ENCODE measurements around the gene IFT80.

IFT80 gene

GRCh38 chr3:160401291-160402095 is 2.5 kb upstream of the IFT80 start:
- DNase-seq (ENCODE audit: low read depth in 1 of 2, low spot score in 1 of 2), result no peak

DNA sequence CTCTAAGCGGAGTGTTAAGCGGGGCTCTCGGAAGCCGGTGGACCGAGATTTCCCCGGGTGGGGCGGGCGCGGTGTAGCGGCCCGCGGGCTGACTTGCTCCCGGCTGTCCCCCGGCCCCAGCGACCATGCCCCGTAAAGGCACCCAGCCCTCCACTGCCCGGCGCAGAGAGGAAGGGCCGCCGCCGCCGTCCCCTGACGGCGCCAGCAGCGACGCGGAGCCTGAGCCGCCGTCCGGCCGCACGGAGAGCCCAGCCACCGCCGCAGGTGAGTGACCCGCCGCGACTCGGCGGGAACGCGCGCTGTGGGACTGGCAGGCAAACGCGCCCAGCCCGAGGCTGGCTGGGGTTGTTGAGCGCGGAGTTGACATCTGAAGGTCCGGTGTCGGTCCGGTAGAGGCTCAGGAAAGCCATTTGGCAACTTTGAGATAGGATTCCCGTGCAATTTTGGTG is 1.7 kb upstream of the IFT80 start:
- DNase-seq (ENCODE audit: low read depth in 1 of 2, low spot score in 1 of 2), result no peak

DNA sequence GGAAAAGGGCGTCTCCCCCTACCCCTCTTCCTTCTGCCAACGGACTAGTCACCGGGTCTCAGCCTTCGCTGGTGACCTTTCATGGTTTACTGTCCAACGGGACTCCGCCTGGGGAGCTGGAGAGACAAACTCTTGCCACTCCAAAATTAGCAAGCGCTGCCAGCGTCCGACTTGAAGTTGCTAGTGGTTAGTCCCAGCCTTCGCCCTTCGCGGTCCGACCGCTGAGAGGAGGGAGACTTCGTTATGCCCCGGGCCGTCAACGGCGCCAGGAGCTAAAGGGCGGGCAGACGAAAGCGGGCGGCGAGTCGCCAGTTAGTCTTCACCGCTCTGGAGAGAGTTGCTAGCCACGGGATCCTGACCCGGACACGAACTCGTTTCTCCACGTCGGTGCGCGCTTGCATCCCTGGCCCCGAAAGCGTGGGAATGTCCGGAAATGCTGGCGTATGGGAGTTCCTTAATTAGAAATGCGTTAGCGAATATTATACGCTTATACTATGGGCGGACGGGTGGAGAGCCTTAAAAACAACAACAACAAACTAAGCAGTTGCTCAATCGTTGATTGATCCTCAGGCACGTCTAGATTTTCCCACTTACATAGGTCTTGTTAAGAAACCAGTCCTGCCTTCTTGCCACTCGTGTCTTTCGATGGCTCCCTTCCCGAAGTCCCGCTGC is 1.1 kb upstream of the IFT80 start:
- DNase-seq (ENCODE audit: low read depth in 1 of 2, low spot score in 1 of 2), result no peak

- DNase-seq (ENCODE audit: low read depth in 1 of 2, low spot score in 1 of 2), result no peak
Observed at GRCh38 chr3:160398820-160399124, 253 bp downstream of the IFT80 start.

GRCh38 chr3:160395297-160395696 is 3.7 kb downstream of the IFT80 start:
- no peak for DNase-seq (ENCODE audit: low read depth in 1 of 2, low spot score in 1 of 2)

DNA sequence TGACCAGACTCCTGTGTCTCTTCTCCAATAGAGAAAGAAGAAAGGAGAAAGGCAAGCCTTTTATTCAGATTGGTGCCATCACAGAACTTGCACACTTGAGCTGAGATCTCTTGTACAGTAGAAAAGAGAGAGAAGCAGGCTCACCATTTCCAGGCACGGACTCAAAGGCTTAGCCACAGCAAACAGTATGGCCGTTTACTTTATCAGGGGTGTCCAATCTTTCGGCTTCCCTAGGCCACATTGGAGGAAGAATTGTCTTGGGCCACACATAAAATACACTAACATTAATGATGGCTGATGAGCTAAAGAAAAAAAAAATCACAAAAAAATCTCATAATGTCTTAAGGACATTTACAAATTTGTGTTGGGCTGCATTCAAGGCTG is 5.0 kb downstream of the IFT80 start:
- DNase-seq (ENCODE audit: low read depth in 1 of 2, low spot score in 1 of 2), result no peak

DNA sequence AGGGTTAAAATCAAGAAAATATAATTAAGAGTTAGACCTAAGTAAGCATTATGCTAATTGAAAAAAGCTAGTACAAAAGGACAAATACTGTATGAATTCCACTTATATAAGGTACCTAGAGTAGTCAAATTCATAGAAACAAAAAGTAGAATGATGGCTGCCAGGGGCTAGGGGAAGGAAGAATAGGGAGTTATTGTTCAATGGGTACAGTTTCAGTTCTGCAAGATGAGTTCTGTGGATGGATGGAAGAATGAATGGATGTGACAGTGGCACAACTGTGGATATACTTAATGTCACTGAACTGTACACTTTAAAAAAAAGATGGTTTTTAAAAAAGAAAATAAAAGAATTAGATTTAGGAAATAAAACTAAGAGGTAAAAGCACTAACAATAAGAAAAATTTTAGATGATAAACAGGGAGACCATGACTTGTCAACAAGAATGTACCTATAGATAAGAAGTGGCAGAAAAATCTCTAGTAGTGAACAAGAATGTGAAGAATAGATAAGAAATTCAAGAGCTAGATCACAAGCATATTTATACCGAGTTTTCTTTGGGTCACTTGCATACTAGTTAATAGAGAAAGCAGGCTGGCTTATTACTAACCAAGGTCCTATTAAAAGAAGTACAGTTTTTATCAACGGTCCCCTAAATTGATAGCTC is 5.5 kb downstream of the IFT80 start:
- DNase-seq (ENCODE audit: low read depth in 1 of 2, low spot score in 1 of 2), result no peak

GRCh38 chr3:160392798-160393197 is 6.2 kb downstream of the IFT80 start:
- DNase-seq (ENCODE audit: low read depth in 1 of 2, low spot score in 1 of 2), result no peak

DNA sequence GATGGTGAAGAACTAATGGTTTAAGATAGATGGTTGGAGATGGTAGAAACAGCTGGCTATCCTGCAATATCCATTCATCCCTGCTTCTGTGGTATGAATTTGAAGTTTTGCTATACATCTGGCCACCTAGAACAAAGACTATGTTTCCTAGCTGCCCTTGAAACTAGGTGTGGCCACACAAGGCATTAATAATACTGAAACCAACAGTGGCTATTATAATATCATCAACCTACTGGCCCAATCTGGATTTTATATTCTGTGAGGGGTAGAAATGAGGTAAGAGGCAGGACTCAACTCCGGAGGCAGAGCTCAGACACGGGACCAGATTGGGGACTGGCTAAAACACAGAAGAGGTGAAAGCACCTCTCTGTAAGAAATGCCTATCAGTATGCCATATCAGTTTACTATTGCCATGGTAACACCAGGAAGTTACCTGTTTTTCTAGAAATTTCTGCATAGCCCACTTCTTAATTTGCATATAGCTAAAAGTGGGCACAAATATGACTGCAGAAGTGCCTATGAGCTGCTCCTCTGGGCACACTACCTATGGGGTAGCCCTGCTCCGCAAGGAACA is 8.4 kb downstream of the IFT80 start:
- no peak for DNase-seq (ENCODE audit: low read depth in 1 of 2, low spot score in 1 of 2)

DNA sequence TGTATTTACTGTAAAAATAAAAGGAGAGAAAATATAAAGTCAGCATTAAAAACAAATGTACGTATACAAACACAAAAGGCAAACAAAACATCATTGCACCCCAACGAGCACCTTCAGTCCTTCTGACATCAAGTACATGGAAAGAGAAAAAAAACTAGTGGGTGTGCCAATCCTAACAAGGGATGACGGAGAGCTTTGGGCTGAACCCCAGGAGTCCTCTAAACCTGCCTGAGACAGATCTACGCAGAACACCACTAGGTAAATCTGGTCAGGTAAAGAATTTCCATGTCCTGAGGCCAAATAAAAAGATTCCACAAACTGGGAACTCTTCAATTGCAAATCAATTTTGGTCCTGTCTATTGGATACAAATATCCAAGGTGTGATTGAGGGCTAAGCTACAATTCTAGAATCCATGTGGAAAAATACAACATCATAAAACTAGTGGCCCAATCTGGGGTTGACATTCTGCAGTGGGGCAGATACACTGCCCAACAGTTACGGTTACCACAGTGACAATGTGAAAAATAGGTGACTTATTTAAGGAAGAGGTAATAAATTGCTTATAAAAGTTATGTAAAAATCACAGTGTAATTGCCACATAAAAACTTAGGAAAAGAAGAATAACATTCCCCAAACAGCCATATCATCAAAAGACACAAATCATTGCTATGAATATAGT is 14.2 kb downstream of the IFT80 start:
- DNase-seq (ENCODE audit: low read depth in 1 of 2, low spot score in 1 of 2), result no peak

DNA sequence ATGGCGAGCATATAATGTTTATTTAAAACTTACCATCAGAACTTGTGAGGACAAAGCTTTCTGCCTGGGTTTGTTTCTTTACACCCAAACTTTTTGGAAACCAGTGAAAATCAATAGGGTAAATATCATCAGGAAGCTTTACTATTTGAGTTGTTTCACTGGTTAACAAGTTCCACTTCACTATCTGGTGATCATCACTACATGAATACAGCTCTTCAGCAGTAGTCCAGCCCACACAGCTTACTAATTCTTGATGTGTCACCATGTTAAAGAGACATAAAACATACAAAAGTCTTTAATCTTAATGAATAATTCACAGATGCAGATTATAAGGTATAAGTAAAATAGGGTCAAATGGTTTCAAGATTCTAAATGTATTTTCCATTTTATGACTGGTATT is 17.6 kb downstream of the IFT80 start:
- no peak for DNase-seq (ENCODE audit: low read depth in 1 of 2, low spot score in 1 of 2)

DNA sequence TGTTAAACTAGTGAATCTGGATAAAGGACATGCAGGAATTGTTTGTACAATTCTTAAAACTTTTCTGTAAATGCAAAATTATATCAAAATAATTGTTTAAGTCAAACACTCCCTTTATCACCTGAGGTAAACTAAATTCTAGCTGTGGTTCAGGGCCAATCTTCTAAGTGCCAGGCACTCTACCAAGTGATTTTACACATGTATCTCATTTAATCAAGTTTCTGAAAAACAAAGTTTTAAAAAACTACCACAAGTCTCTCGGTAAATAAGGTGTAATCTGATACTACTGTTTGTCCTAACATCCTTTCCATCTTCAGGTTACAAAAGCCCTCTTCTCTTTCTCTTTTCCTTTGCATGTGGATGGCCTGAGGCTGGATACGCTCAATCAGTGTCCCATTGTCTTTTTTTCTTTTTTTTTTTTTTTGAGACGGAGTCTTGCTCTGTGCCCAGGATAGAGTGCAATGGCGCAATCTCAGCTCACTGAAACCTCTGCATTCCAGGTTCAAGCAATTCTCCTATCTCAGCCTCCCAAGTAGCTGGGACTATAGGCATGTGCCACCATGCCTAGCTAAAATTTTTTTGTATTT is 19.3 kb downstream of the IFT80 start:
- no peak for DNase-seq (ENCODE audit: low read depth in 1 of 2, low spot score in 1 of 2)

DNA sequence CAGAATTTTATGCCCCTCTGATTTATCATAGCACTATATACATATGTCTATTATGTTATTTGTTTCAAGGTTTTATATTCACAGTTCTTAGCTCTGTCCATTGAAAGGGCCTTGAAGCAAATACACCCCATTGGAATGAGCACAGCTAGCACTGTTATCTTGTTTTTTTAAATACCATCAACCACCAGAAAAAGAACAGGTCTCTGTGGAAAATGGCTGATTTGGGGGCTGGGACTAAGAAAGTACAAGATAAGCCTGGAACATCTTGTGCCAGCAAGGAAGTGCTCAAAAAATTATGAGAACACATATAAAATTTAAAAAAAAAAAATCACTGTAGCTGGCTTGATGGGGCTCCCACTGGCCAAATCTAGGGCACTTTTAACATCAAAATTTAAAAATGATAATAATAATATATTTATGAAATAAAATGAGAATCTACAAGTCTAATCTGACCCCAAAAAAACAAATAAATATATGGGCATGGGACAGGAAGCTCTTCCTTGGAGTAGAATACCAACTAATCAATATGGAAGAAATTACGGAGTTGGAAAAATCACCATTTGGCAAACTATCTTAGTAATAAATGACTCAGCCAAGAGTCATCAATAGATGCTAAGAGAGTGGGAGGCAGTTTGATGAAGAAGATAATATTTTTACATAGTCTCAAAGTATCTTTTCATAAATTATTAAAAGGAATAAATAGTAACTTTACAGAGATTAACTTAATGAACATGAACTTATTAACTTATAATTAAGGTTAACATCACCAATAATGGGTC is 20.5 kb downstream of the IFT80 start:
- no peak for DNase-seq (ENCODE audit: low read depth in 1 of 2, low spot score in 1 of 2)

- no peak for DNase-seq (ENCODE audit: low read depth in 1 of 2, low spot score in 1 of 2)
Observed at GRCh38 chr3:160376681-160377080, 22.3 kb downstream of the IFT80 start.

DNA sequence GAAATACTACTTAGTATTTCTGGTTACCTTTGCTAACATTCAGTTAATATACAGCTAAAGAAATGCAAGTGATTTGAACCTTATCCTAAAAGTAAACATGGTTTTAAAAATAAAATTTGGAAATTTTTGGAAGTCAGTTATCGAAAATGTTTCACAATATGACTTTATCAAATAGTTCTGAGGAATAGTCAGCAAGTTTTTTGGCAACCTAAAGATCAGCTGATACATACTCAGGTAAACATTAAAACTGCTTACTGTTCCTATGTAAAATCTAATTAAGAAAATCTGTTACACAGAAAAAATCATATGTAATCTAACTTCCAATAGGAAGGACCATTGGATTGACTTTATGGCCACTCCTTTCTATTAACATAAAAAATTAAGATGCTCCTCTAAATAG is 24.1 kb downstream of the IFT80 start:
- no peak for DNase-seq (ENCODE audit: low read depth in 1 of 2, low spot score in 1 of 2)

- no peak for DNase-seq (ENCODE audit: low read depth in 1 of 2, low spot score in 1 of 2)
Observed at GRCh38 chr3:160374472-160374871, 24.6 kb downstream of the IFT80 start.

- DNase-seq (ENCODE audit: low read depth in 1 of 2, low spot score in 1 of 2), result no peak
Observed at GRCh38 chr3:160373655-160374054, 25.4 kb downstream of the IFT80 start.

DNA sequence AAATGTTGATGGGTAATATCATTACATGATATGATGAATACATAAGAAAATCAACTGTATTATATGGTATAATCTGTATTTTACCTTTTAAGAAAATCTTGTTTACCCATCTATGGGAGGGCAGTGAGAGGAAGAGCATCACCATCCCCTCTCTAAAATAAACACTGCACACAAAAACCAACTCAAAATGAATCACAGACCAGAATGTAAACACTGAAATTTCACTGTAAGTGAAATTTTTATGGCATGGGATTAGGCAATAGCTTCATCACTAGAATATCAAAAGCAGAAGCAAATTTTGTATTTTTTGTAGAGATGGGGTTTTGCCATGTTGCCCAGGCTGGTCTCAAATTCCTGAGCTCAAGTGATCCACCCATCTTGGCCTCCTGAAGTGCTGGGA is 26.2 kb downstream of the IFT80 start:
- no peak for DNase-seq (ENCODE audit: low read depth in 1 of 2, low spot score in 1 of 2)

DNA sequence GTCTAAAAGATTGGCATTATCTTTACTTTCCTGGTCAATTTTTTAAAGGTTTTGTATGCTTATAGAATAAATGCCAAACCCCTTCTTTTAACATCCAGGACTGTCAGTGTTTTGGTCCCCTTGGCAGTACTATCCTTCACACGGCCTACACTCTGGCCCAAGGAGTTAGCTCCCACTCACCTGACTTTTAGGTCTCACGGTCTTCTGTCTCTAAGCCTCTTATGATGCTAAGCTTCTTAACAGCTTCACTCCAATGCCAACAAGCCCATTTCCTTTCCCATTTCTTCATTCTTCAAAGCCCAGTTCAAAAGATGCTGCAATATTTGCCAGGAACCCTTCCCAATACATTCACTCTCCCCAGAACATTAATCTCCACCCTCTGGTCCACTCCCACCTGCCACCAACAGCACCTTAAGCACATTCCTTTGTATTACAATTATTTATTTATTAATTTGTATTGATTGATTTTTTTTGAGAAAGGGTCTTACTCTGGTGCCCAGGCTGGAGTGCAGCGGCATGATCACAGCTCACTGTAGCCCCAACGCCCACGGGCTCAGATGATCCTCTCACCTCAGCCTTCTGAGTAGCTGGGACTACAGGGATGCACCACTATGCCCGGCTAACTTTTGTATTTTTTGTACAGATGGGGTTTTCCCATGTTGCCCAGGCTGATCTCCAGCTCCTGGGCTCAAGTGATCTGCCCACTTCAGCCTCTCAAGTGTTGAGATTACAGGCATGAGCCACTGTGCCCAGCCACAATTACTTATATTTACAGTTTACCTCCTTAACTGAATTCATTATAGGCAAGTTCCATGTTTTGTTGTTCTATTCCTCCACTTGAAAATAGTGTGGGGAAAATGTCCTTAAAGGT is 27.8 kb downstream of the IFT80 start:
- no peak for DNase-seq (ENCODE audit: low read depth in 1 of 2, low spot score in 1 of 2)

All from stimulated activated CD4-positive, alpha-beta T cell treated with anti-CD3 and anti-CD28 coated beads, Interleukin-15, amount 100 ng/mL, for 1 hour (primary cell).